ENCODE results near the gene MYF6. TPM values are rescaled to one million over a fixed set of nuclear protein-coding genes. Genes with fewer than 3 reads are reported as not detected.

Gene MYF6
- total RNA-seq, 3 donors from 2014 or later, result not detected

GRCh38 chr12:80676856-80677255 lies 30.6 kb upstream of the MYF6 start:
- DNase-seq (ENCODE audit: low spot score in 2 of 2), result no peak
- no peaks in the 10 kb centered on the region for H3K4me1 ChIP-seq
- no peak for TF ChIP-seq POLR2AphosphoS5 (IDR thresholded peaks at IDR 0.05)
- TF ChIP-seq CTCF (IDR thresholded peaks at IDR 0.05), result no peak
- no peak for TF ChIP-seq POLR2A (IDR thresholded peaks at IDR 0.05)
- H3K9me3 ChIP-seq, result no peaks in the 10 kb centered on the region
- H3K27ac ChIP-seq, result no peak overlapping the region
- intact Hi-C loops (cut with DNase I; ENCODE audit: low total_unique reads), result no loop called here
- H3K27me3 ChIP-seq, result no peaks in the 10 kb centered on the region
- H3K36me3 ChIP-seq, result no peaks in the 10 kb centered on the region
- H3K4me3 ChIP-seq, result no peak overlapping the region

GRCh38 chr12:80677994-80678393 lies 29.4 kb upstream of the MYF6 start:
- Histone ChIP-seq H3K9me3 (no peaks in the 10 kb centered on the region), H3K4me1 (no peaks in the 10 kb centered on the region), H3K27me3 (no peaks in the 10 kb centered on the region), H3K36me3 (no peaks in the 10 kb centered on the region), H3K27ac (no peak overlapping the region), H3K4me3 (no peak overlapping the region)
- DNase-seq (ENCODE audit: low spot score in 2 of 2), result no peak
- TF ChIP-seq POLR2A (IDR thresholded peaks at IDR 0.05) (no peak), CTCF (IDR thresholded peaks at IDR 0.05) (no peak)
- intact Hi-C loops (cut with DNase I; ENCODE audit: low total_unique reads), result no loop called here

- no peak for TF ChIP-seq POLR2AphosphoS5 (IDR thresholded peaks at IDR 0.05)
- no peak for TF ChIP-seq CTCF (IDR thresholded peaks at IDR 0.05)
- TF ChIP-seq POLR2A (IDR thresholded peaks at IDR 0.05), result no peak
- no peak overlapping the region for H3K27ac ChIP-seq
- intact Hi-C loops (cut with DNase I; ENCODE audit: low total_unique reads), result loop anchor here (5.0 kb wide), 1 partner anchor 723 kb away; no protein-coding TSS in a partner anchor
Measured at GRCh38 chr12:80679346-80680131, 27.9 kb upstream of the MYF6 start.

GRCh38 chr12:80681287-80681686 lies 26.1 kb upstream of the MYF6 start:
- intact Hi-C loops (cut with DNase I; ENCODE audit: low total_unique reads), result loop anchor here (5.0 kb wide), 1 partner anchor 721 kb away; no protein-coding TSS in a partner anchor
- no peaks in the 10 kb centered on the region for H3K27me3 ChIP-seq
- no peaks in the 10 kb centered on the region for H3K4me1 ChIP-seq
- H3K27ac ChIP-seq, result no peak overlapping the region
- no peaks in the 10 kb centered on the region for H3K36me3 ChIP-seq
- H3K4me3 ChIP-seq, result no peak overlapping the region
- TF ChIP-seq POLR2A (IDR thresholded peaks at IDR 0.05) (no peak), CTCF (IDR thresholded peaks at IDR 0.05) (no peak), POLR2AphosphoS5 (IDR thresholded peaks at IDR 0.05) (no peak)
- H3K9me3 ChIP-seq, result no peaks in the 10 kb centered on the region
- DNase-seq (ENCODE audit: low spot score in 2 of 2), result no peak

More at GRCh38 chr12:80679346-80680131, 27.9 kb upstream of the MYF6 start:
- no peaks in the 10 kb centered on the region for H3K27me3 ChIP-seq
- no peaks in the 10 kb centered on the region for H3K9me3 ChIP-seq
- no peaks in the 10 kb centered on the region for H3K4me1 ChIP-seq
- no peaks in the 10 kb centered on the region for H3K36me3 ChIP-seq
- H3K4me3 ChIP-seq, result no peak overlapping the region
- DNase-seq (ENCODE audit: low spot score in 2 of 2), result no peak

- no peaks in the 10 kb centered on the region for H3K27me3 ChIP-seq
- no peaks in the 10 kb centered on the region for H3K9me3 ChIP-seq
- no peak overlapping the region for H3K27ac ChIP-seq
- H3K4me1 ChIP-seq, result no peaks in the 10 kb centered on the region
- intact Hi-C loops (cut with DNase I; ENCODE audit: low total_unique reads), result loop anchor here (5.0 kb wide), 1 partner anchor 721 kb away; no protein-coding TSS in a partner anchor
- H3K4me3 ChIP-seq, result no peak overlapping the region
- TF ChIP-seq POLR2AphosphoS5 (IDR thresholded peaks at IDR 0.05) (no peak), CTCF (IDR thresholded peaks at IDR 0.05) (no peak), POLR2A (IDR thresholded peaks at IDR 0.05) (no peak)
- H3K36me3 ChIP-seq, result no peaks in the 10 kb centered on the region
- DNase-seq (ENCODE audit: low spot score in 2 of 2), result no peak
Measured at GRCh38 chr12:80681786-80682185, 25.6 kb upstream of the MYF6 start.

All from breast epithelium (tissue), 4 donors.